Ectodermal cell (in vitro differentiated cells): ENCODE data around the gene DDX59.
A peak's percentile ranks its signal among the peaks of the same experiment; 100 is the strongest.

Experiments
- H3K27ac ChIP-seq: 2 replicates; pipeline ENCODE4 v1.7.0; 2013; ENCODE audit warnings: mild to moderate bottlenecking, low read depth, low read length; ENCODE audit not compliant: insufficient read depth, poor library complexity, severe bottlenecking
- H3K27me3 ChIP-seq: 2 replicates; pipeline ENCODE4 v1.7.0; 2013; ENCODE audit warnings: mild to moderate bottlenecking, low read length; ENCODE audit not compliant: insufficient read depth, control insufficient read depth, poor library complexity, severe bottlenecking
- H3K36me3 ChIP-seq: one replicate; pipeline ENCODE4 v1.7.0; 2013; ENCODE audit warnings: low read length; ENCODE audit not compliant: control insufficient read depth, insufficient read depth
- H3K4me1 ChIP-seq: one replicate; pipeline ENCODE4 v1.7.0; 2013; ENCODE audit warnings: low read length; ENCODE audit not compliant: control insufficient read depth, insufficient read depth
- H3K4me3 ChIP-seq: 2 replicates; pipeline ENCODE4 v1.7.0; 2013; ENCODE audit warnings: low read depth, low read length, control low read depth; ENCODE audit not compliant: insufficient read depth
- H3K9me3 ChIP-seq: 2 replicates; pipeline ENCODE4 v1.7.0; 2013; ENCODE audit warnings: mild to moderate bottlenecking, low read length, moderate library complexity; ENCODE audit not compliant: control insufficient read depth
- WGBS, 2 experiments: methylation state at CpG; one replicate each; pipeline ENCODE4 v1.1.7; 2013; ENCODE audit warnings: missing lambda C conversion rate in 2 of 2; 5-methylcytosine and 5-hydroxymethylcytosine counted together

Gene DDX59

GRCh38 chr1:200620273-200621131 is 49.2 kb downstream of the DDX59 start, which contains the start of gene KIF14:
KIF14 (minus strand) TSS chr1:200620751; CDS start chr1:200618723, 2,028 bp downstream.
- 0% methylated on average over 59 of the region's 59 CpGs for WGBS, 2 experiments
- Histone ChIP-seq H3K4me1 (no peaks in the 10 kb centered on the region), H3K4me3 (peak within 1 kb of the TSS; percentile 78), H3K27me3 (no peaks in the 10 kb centered on the region), H3K27ac (peak within 1 kb of the TSS; percentile 33), H3K36me3 (no peaks in the 10 kb centered on the region), H3K9me3 (no peaks in the 10 kb centered on the region)

- Histone ChIP-seq H3K4me3 (peak overlapping the region; percentile 78), H3K9me3 (no peaks in the 10 kb centered on the region), H3K4me1 (no peaks in the 10 kb centered on the region), H3K36me3 (no peaks in the 10 kb centered on the region), H3K27ac (peak overlapping the region; percentile 33), H3K27me3 (no peaks in the 10 kb centered on the region)
- WGBS, 2 experiments: 7 to 13% methylated on average over 5 to 6 of the region's 6 CpGs
Measured at GRCh38 chr1:200619894-200620272, 49.8 kb downstream of the DDX59 start.

DNA sequence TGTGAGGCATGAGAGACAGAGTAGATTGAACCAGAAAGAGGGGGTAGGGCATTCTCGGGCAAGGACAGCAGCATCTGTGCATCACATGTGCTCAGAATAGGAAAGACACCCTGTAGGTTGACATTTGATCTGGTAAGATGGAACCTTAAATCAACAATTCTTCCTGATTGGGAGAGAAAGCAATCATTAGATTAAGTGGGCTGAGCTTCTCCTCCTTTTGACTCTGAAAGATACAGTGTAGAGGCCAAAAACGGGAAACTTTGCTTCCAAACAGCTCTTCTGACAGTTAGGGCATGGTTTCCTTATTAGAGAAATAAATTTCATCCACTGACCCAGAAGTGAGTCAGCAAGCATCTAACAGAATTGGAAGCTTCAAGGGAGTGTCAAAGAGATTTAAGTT is 58.9 kb downstream of the DDX59 start:
- Histone ChIP-seq H3K4me3 (no peak overlapping the region), H3K4me1 (no peaks in the 10 kb centered on the region), H3K36me3 (peaks cover 41% of the 10 kb centered on the region), H3K27me3 (no peaks in the 10 kb centered on the region), H3K9me3 (no peaks in the 10 kb centered on the region), H3K27ac (no peak overlapping the region)
- 83 to 85% methylated on average over 2 of the region's 2 CpGs for WGBS, 2 experiments

GRCh38 chr1:200602632-200603031 is 67.1 kb downstream of the DDX59 start:
- peaks cover 26% of the 10 kb centered on the region for H3K36me3 ChIP-seq
- WGBS, 2 experiments: 93 to 100% methylated on average over 1 of the region's 1 CpG
- no peaks in the 10 kb centered on the region for H3K4me1 ChIP-seq
- H3K27me3 ChIP-seq: no peaks in the 10 kb centered on the region
- no peak overlapping the region for H3K4me3 ChIP-seq
- H3K9me3 ChIP-seq: no peaks in the 10 kb centered on the region
- H3K27ac ChIP-seq: no peak overlapping the region
